HepG2 (cell line): ENCODE data around the gene GPBAR1. TPM values are rescaled to one million over a fixed set of nuclear protein-coding genes. Genes with fewer than 3 reads are reported as not detected.
A peak's percentile ranks its signal among the peaks of the same experiment; 100 is the strongest.

Source experiments
- ATAC-seq: fragments of 200-7000 bp; cut with Tn5 transposase; 3 replicates; pipeline ENCODE4 v1.9.1; 2020; ENCODE audit warnings: mild to moderate bottlenecking, moderate library complexity
- BruUV-seq: library from RNA; stranded (reverse); fragments of 400-500 nt; replicated peaks from 2 replicates; lab custom pipeline; 2021; lab: Mats Ljungman, UMichigan
- CTCF ChIA-PET: fragments of 300-600 bp; formaldehyde crosslinking; extraction: SDS; loops from one replicate; lab custom pipeline; 2021; ENCODE audit warnings: low total read pairs, inconsistent platforms, low intra/inter-chr PET ratio; lab: Yijun Ruan, JAX
- POLR2A ChIA-PET: fragments of 350-600 bp; sonication (Branson Sonifier 250); formaldehyde crosslinking; loops from one replicate; lab custom pipeline; 2020; ENCODE audit warnings: antibody characterized with exemption, inconsistent platforms; lab: Yijun Ruan, JAX
- DNase-seq: peaks from one replicate; pipeline ENCODE4 v3.0.0-alpha.2; 2015; ENCODE audit warnings: low spot score
- FAIRE-seq: peaks from 3 replicates; lab custom pipeline; 2011; peaks lifted over from hg19 to GRCh38; lab: Jason Lieb, UNC
- H2AFZ ChIP-seq: one replicate; pipeline ENCODE4 v1.6.1; 2011; ENCODE audit warnings: low read length, inconsistent platforms
- H3K27ac ChIP-seq: fragments of 300-600 bp; 3 replicates; pipeline ENCODE4 v1.8.0; 2011; ENCODE audit warnings: mixed run types, mild to moderate bottlenecking, mixed read lengths, low read length, inconsistent platforms; ENCODE audit not compliant: insufficient read depth; ENCODE audit errors: extremely low read length
- H3K27me3 ChIP-seq, 2 experiments: fragments of 200-600 bp in 1 of 2; 2 replicates in 1 of 2; 3 replicates in 1 of 2; pipeline versions ENCODE4 v1.6.0 to v1.8.0; 2011; ENCODE audit warnings: low read length in 2 of 2, mild to moderate bottlenecking in 2 of 2, moderate library complexity in 2 of 2, inconsistent platforms in 1 of 2; ENCODE audit not compliant: insufficient read depth in 2 of 2, control insufficient read depth in 1 of 2
- H3K36me3 ChIP-seq, 2 experiments: fragments of 200-600 bp in 1 of 2; replicated peaks in 1 of 2; 2 replicates in 1 of 2; 3 replicates in 1 of 2; pipeline versions ENCODE4 v1.5.1 to v1.8.0; 2011; ENCODE audit warnings: low read length in 2 of 2, inconsistent platforms in 1 of 2; ENCODE audit not compliant: insufficient read depth in 2 of 2, control insufficient read depth in 1 of 2
- H3K4me1 ChIP-seq: 2 replicates; pipeline ENCODE4 v1.5.1; 2012; ENCODE audit warnings: low read length, inconsistent platforms; ENCODE audit not compliant: insufficient read depth
- H3K4me2 ChIP-seq: 2 replicates; pipeline ENCODE4 v1.6.0; 2011; ENCODE audit warnings: low read depth, low read length, inconsistent platforms
- H3K4me3 ChIP-seq, 3 experiments: fragments of 200-600 bp in 1 of 3; sonication (generic), shearing (Covaris generic) in 1 of 3; replicated peaks in 1 of 3; 2 replicates each; pipeline ENCODE4 v1.5.1; 2011 to 2016; ENCODE audit warnings: low read length in 3 of 3, inconsistent platforms in 2 of 3, low read depth in 2 of 3, mild to moderate bottlenecking in 2 of 3, control low read depth in 1 of 3, mixed read lengths in 1 of 3; ENCODE audit not compliant: insufficient read depth in 1 of 3
- H3K79me2 ChIP-seq: one replicate; pipeline ENCODE4 v1.6.1; 2011; ENCODE audit warnings: low read length, inconsistent platforms; ENCODE audit not compliant: insufficient read depth
- H3K9ac ChIP-seq: 2 replicates; pipeline ENCODE4 v1.6.0; 2011; ENCODE audit warnings: mild to moderate bottlenecking, low read depth, low read length, inconsistent platforms; ENCODE audit not compliant: insufficient read depth
- H3K9me3 ChIP-seq: 2 replicates; pipeline ENCODE4 v1.5.1; 2012; ENCODE audit warnings: mild to moderate bottlenecking, low read length
- H4K20me1 ChIP-seq: 2 replicates; pipeline ENCODE4 v1.6.0; 2011; ENCODE audit warnings: inconsistent platforms, mild to moderate bottlenecking, low read length, moderate library complexity; ENCODE audit not compliant: insufficient read depth
- BCL6 ChIP-seq: IDR thresholded peaks from 2 replicates; pipeline ENCODE4 v1.6.1; 2016; ENCODE audit warnings: missing genetic modification reagents, missing compliant biosample characterization
- EP300 ChIP-seq, 3 experiments: sonication (generic) in 1 of 3; formaldehyde crosslinking in 1 of 3; IDR thresholded peaks; 2 replicates each; pipeline versions ENCODE4 v1.5.1 to v1.6.1; 2011 to 2020; ENCODE audit warnings: low read depth in 2 of 3, low read length in 2 of 3, borderline replicate concordance in 1 of 3, improper control_type of control experiment in 1 of 3, mild to moderate bottlenecking in 1 of 3, missing genetic modification reagents in 1 of 3, moderate library complexity in 1 of 3
- FOXP1 ChIP-seq, 2 experiments: fragments of 450-650 bp in 1 of 2; IDR thresholded peaks; 2 replicates each; pipeline ENCODE4 v1.6.1; 2017 to 2018; ENCODE audit warnings: antibody characterized with exemption in 1 of 2
- GATAD2A ChIP-seq: IDR thresholded peaks from 2 replicates; pipeline ENCODE4 v1.6.1; 2016
- HDAC1 ChIP-seq: sonication (generic); formaldehyde crosslinking; IDR thresholded peaks from 2 replicates; pipeline ENCODE4 v1.5.1; 2020; ENCODE audit warnings: mild to moderate bottlenecking, missing genetic modification reagents
- JARID2 ChIP-seq: sonication (generic); formaldehyde crosslinking; IDR thresholded peaks from 2 replicates; pipeline ENCODE4 v1.8.1; 2023; ENCODE audit warnings: missing genetic modification reagents, inconsistent platforms; ENCODE audit not compliant: insufficient replicate concordance
- MAF1 ChIP-seq: sonication (generic); formaldehyde crosslinking; IDR thresholded peaks from 2 replicates; pipeline ENCODE4 v1.5.0; 2020; ENCODE audit warnings: missing genetic modification reagents, borderline replicate concordance
- MAFF ChIP-seq: IDR thresholded peaks from 2 replicates; pipeline ENCODE4 v1.6.1; 2011; ENCODE audit warnings: low read depth, low read length, improper control_type of control experiment
- NCOA1 ChIP-seq: sonication (generic); formaldehyde crosslinking; IDR thresholded peaks from 2 replicates; pipeline ENCODE4 v1.9.0; 2021; ENCODE audit warnings: missing genetic modification reagents
- NFE2 ChIP-seq: sonication (generic); formaldehyde crosslinking; IDR thresholded peaks from 2 replicates; pipeline ENCODE4 v1.4.0; 2020; ENCODE audit warnings: missing genetic modification reagents
- ONECUT2 ChIP-seq: sonication (generic); formaldehyde crosslinking; IDR thresholded peaks from 2 replicates; pipeline ENCODE4 v1.4.0; 2020; ENCODE audit warnings: missing genetic modification reagents
- TBL1XR1 ChIP-seq: fragments of 150-350 bp; IDR thresholded peaks from 2 replicates; pipeline ENCODE4 v1.6.1; 2014; ENCODE audit warnings: borderline replicate concordance, low read length; ENCODE audit not compliant: partially characterized antibody
- ZBTB7A ChIP-seq: sonication (generic); formaldehyde crosslinking; IDR thresholded peaks from 2 replicates; pipeline ENCODE4 v1.8.0; 2022; ENCODE audit warnings: mild to moderate bottlenecking, missing genetic modification reagents
- ZNF121 ChIP-seq: sonication (generic); formaldehyde crosslinking; IDR thresholded peaks from 2 replicates; pipeline ENCODE4 v1.5.0; 2020; ENCODE audit warnings: mild to moderate bottlenecking, missing genetic modification reagents
- ZNF33A ChIP-seq: sonication (generic); formaldehyde crosslinking; IDR thresholded peaks from 2 replicates; pipeline ENCODE4 v1.5.1; 2020; ENCODE audit warnings: missing genetic modification reagents, mild to moderate bottlenecking, moderate library complexity, borderline replicate concordance
- ZNF570 ChIP-seq: sonication (generic); formaldehyde crosslinking; IDR thresholded peaks from 2 replicates; pipeline ENCODE4 v1.4.0; 2020; ENCODE audit warnings: mild to moderate bottlenecking, missing genetic modification reagents, borderline replicate concordance
- ZNF660 ChIP-seq: sonication (generic); formaldehyde crosslinking; IDR thresholded peaks from 2 replicates; pipeline ENCODE4 v1.5.1; 2020; ENCODE audit warnings: mild to moderate bottlenecking, low read depth, missing genetic modification reagents, borderline replicate concordance
- ZNF781 ChIP-seq: sonication (generic); formaldehyde crosslinking; IDR thresholded peaks from 2 replicates; pipeline ENCODE4 v1.5.1; 2020; ENCODE audit warnings: borderline replicate concordance, mild to moderate bottlenecking, missing genetic modification reagents; ENCODE audit errors: not compliant biosample characterization
- WGBS: methylation state at CpG from one replicate; pipeline ENCODE4 v1.1.6; 2017; ENCODE audit warnings: low lambda C conversion rate; 5-methylcytosine and 5-hydroxymethylcytosine counted together
- in situ Hi-C: cut with HindIII; loops from 2 replicates; pipeline ENCODE4 v1.10.0; 2017; ENCODE audit warnings: low pct_unique_long_range_greater_than_20kb; ENCODE audit not compliant: extremely low pct_ligation_motif_present
- intact Hi-C: fragments of 100-400 bp; cut with micrococcal nuclease; formaldehyde crosslinking; loops from one replicate; pipeline ENCODE4 v1.10.0; 2022; ENCODE audit not compliant: unreplicated experiment
- polyA plus RNA-seq, 8 experiments: library from polyadenylated mRNA; depleted of rRNA in 3 of 8; stranded (reverse) in 7 of 8; unstranded in 1 of 8; fragments of >200 nt; fragmentation: Illumina TruSeq in 4 of 8; extraction: Trizol in 4 of 8; gene quantifications; 2 replicates each; pipeline versions ENCODE4 v1.2.1 to v1.2.3, GENCODE V29; 2011 to 2016; ENCODE audit warnings: low read depth in 4 of 8, missing spikeins in 1 of 8, mixed read lengths in 1 of 8; ENCODE audit not compliant: insufficient read depth in 1 of 8
- total RNA-seq, 5 experiments: library from RNA; depleted of rRNA; stranded (reverse); fragments of >200 nt; fragmentation: Illumina TruSeq; extraction: Trizol; gene quantifications; 2 replicates each; pipeline ENCODE4 v1.2.3, GENCODE V29; 2016; ENCODE audit warnings: low read depth in 1 of 5

Gene GPBAR1
- total and polyA plus RNA-seq, 2 of the 13 experiments (the other 11 are each of a cell fraction or from before 2014, with no cell fraction given) = 0.05 to 0.09 TPM

DNA sequence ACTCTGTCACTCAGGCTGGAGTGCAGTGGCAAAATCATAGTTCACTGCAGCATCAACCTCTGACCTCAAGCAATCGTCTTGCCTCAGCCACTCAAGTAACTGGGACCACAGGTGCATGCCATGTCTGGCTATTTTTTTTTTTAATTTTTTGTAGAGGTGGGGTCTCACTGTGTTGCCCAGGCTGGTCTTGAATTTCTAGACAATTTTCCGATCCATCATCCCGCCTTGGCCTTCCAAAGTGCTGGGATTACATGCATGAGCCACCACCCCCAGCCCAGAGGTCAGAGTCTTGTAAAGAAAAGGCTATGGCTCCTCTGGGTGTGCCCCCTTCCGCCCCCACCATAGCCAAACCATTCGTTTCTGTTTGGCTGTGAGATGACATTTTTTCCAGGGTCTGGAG, 44.6 kb downstream of the GPBAR1 start:
- H3K79me2 ChIP-seq = no peaks in the 10 kb centered on the region
- H3K36me3 ChIP-seq = no peaks in the 10 kb centered on the region
- no peak overlapping the region for H3K27ac ChIP-seq
- no peak for FAIRE-seq
- no peaks in the 10 kb centered on the region for H4K20me1 ChIP-seq
- WGBS = 51% methylated on average over 5 of the region's 5 CpGs
- no peak overlapping the region for H2AFZ ChIP-seq
- no peak overlapping the region for H3K4me3 ChIP-seq
- TF ChIP-seq ZNF121 (CRISPR knock-in tag) = peak; percentile 54; the same call in 1 of the 2 replicates
- no peak for TF ChIP-seq ZNF781 (CRISPR knock-in tag)
- TF ChIP-seq NCOA1 (CRISPR knock-in tag) = 0 out of 2 replicates have a peak, but pooled peaks have one; percentile 1
- TF ChIP-seq, all 625 proteins: peak for 2
- BruUV-seq = no TSS peak
- Histone ChIP-seq H3K9me3 (no peaks in the 10 kb centered on the region), H3K4me1 (peaks cover 55% of the 10 kb centered on the region), H3K27me3 (0 out of 5 replicates have a peak, but pooled peaks cover 0 to 3% of the 10 kb centered on the region in 2 experiments), H3K4me2 (no peak overlapping the region), H3K9ac (no peak overlapping the region)
- ChIA-PET CTCF (interaction anchor here (1.7 kb wide), 1 partner anchor 51 kb away, joined by 4 read pairs; the partner anchor contains the start of gene CATIP), POLR2A (no interaction called here)
- DNase-seq = no peak
- in situ Hi-C loops = no loop called here
- intact Hi-C loops = no loop called here
- no peak for ATAC-seq

DNA sequence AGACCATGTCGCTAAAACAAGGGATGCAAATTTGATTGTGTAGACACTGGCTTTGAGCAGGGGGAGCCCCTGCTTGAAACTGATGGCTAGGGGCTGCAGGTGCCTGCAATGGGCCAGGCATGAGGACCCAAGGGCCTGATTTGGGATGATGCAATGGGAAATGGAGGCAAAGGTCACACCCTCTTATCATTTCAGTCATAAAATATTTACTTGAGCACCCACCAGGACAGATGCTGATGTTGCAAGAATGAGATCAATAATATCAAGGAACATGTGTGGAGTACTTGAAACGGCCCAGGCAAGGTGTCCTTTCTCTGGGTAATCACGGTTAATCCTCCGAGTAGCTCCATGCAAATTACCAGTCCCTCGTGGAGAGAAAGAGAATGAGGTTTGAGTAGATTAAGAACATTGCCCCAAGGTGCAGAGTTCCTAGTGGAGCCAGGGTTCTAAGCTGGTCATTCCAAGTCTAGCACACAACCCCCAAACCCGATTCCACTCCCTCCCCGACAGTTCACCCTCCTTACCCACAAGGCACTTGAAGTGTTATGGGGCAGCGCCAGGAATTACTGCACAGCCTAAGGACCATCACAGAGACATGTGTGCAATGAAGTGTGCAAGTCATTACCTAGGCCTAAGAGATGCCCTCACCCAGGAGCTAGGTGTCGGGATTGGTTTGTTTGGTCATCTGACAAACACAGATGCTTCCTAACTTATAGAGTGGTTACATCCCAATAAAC, 45.5 kb downstream of the GPBAR1 start:
- BruUV-seq = no TSS peak
- peak; percentile 49 for FAIRE-seq
- Histone ChIP-seq H3K36me3 (no peaks in the 10 kb centered on the region), H4K20me1 (no peaks in the 10 kb centered on the region), H3K27ac (no peak overlapping the region), H3K9me3 (no peaks in the 10 kb centered on the region), H3K4me2 (peak overlapping the region; percentile 33; the same call in 1 of the 2 replicates), H3K4me3 (no peak overlapping the region), H3K9ac (no peak overlapping the region), H3K4me1 (peaks cover 60% of the 10 kb centered on the region), H2AFZ (no peak overlapping the region), H3K27me3 (0 out of 5 replicates have a peak, but pooled peaks cover 0 to 3% of the 10 kb centered on the region in 2 experiments), H3K79me2 (no peaks in the 10 kb centered on the region)
- ChIA-PET CTCF (no interaction called here), POLR2A (interaction anchor here (1.1 to 2.4 kb wide), 4 partner anchors 13 to 98 kb away, joined by 4 to 9 read pairs (median 6); partner anchors contain the start of gene CATIP)
- in situ Hi-C loops (no loop called here), intact Hi-C loops (no loop called here)
- WGBS = 22% methylated on average over 9 of the region's 9 CpGs
- no peak for DNase-seq
- no peak for ATAC-seq
- TF ChIP-seq EP300 (IDR thresholded peaks at IDR 0.05; ENCODE audit: low read depth in 2 of 2, low read length in 2 of 2) (peak in 1 of 2 experiments; percentile 19; a peak in 1 of 4 replicates), EP300 (CRISPR knock-in tag; IDR thresholded peaks at IDR 0.05; ENCODE audit: borderline replicate concordance) (no peak), ZNF570 (CRISPR knock-in tag) (no peak), HDAC1 (CRISPR knock-in tag) (peak; percentile 19; the same call in 1 of the 2 replicates), NFE2 (CRISPR knock-in tag) (no peak), MAFF (0 out of 2 replicates have a peak, but pooled peaks have one; percentile 3), FOXP1 (IDR thresholded peaks at IDR 0.05) (no peak), FOXP1 (CRISPR knock-in tag; IDR thresholded peaks at IDR 0.05) (no peak), TBL1XR1 (no peak), ZNF33A (no peak), ONECUT2 (CRISPR knock-in tag) (peak; percentile 82), ZNF660 (no peak), ZBTB7A (0 out of 2 replicates have a peak, but pooled peaks have one; percentile 24), BCL6 (CRISPR knock-in tag) (no peak), GATAD2A (CRISPR knock-in tag) (peak; percentile 76), MAF1 (CRISPR knock-in tag) (no peak), JARID2 (CRISPR knock-in tag) (no peak)
